IPS-NIHi7 (cell line): ENCODE measurements around the gene LOXL4.

Experiments used
- DNase-seq: peaks from one replicate; pipeline ENCODE4 v3.0.0; 2012; ENCODE audit warnings: mixed read lengths; ENCODE audit errors: extremely low spot score

Gene LOXL4

DNA sequence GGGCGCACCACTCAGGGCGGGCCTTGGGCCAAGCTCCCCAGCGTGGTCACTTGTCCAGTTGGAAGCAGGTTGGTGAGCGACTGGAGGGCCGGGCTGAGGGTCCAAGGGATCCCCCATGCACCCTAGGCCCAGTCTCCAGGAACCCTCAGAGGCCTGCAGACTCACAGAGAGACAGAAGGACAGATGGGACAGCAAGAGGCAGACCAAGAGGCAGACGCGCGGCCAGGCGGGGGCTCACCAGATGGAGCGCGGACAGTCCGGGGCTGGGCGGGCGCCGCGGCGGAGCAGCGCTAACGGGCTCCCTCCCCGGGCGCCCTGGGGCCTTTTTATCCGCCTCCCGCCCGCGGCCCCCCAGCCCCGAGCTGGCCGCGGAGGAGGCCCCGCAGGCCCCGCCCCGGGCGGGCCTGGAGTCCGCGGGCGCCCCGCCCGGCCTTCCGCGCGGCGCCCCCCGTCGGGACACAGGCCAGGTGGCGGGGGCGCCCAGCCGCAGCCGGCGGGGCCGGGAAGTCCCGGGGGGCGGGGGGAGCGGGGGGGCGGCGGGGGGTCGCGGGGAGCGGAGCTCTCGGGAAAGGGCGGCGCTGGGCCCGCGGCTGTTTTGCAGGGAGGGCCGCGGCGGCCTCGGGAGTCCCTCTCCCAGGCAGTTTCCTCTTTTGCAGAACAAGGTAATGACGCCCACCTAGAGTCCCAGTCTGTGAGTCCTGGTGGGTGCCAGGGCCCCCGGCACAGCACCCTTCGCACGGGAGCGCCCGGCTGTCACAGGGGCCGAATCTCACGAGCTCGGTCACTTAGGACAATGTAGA lies at the start of gene LOXL4:
Gene LOXL4 (minus strand): TSS at position 301 of the 800 bp plus-strand sequence. CDS start 5,175 bp downstream, outside the sequence.
- DNase-seq: peak; percentile 56

- no peak for DNase-seq
These were observed 48.7 kb upstream of the LOXL4 start for GRCh38 chr10:98316661-98317060.

DNA sequence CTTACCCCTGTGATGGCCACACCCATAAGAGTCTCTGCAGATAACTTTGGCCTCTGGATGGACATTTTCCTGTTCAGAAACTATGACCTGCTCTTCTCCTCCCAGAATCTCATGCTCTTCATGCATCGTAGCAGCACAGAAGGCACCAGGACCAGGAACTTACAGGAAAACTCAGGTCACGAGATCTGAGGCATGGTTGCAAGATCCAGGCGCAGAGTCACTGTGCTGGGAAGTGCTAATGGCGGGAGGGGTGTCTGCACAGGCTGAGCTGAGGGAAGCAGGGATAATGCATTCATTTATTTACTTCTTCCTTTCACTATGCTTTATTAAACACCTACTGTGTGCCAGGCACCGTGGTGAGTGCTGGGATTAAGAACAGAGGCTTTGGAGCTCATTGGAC lies 48.2 kb upstream of the LOXL4 start:
- DNase-seq: no peak

- no peak for DNase-seq
These were observed 46.7 kb upstream of the LOXL4 start for GRCh38 chr10:98314532-98315284.

- no peak for DNase-seq
These were observed 45.6 kb upstream of the LOXL4 start for GRCh38 chr10:98313598-98313997.

GRCh38 chr10:98312822-98313221 lies 44.8 kb upstream of the LOXL4 start:
- no peak for DNase-seq

DNA sequence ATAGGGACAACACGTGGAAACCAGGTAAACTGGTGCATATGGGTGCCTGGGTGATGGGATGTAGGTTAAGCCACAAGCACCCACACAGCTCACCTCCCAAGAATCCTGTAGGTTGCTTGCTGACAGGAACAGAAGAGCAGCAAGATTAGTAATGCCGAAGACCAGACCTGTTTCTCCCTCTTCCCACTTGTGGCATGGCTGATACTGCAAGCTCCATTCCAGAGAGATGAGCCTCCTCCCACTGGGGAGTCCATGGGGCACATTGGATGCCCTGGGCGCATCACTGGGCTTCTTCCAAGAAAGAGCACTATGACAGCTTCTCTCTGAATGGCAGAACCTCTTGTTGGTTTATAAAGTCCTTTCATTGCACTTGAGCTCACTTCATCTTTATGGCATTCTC lies 44.4 kb upstream of the LOXL4 start:
- no peak for DNase-seq

DNA sequence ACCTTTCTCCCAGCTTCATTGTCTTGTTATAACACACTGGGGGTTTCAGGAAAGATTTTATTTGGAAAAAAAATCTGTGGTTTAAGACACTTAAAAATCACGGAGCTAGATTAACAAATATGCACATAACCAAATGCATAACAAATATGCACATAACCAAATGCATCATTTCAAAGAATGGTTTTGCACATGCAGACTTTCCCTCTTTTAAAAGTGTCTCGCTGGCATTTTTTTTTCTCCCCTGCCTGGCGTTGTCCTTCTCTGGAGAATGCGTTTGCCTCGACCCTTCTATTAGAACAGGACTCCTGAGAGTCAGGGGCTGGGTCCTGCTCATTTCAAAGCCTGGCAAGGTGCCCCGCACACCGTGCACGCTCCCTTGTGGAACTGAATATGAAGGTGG lies 42.7 kb upstream of the LOXL4 start:
- DNase-seq: no peak

GRCh38 chr10:98309366-98310355 lies 41.7 kb upstream of the LOXL4 start:
- DNase-seq: peak; percentile 95

- DNase-seq: peak; percentile 36
These were observed 40.8 kb upstream of the LOXL4 start for GRCh38 chr10:98308669-98309365.

GRCh38 chr10:98307916-98308541 lies 40.0 kb upstream of the LOXL4 start:
- no peak for DNase-seq

DNA sequence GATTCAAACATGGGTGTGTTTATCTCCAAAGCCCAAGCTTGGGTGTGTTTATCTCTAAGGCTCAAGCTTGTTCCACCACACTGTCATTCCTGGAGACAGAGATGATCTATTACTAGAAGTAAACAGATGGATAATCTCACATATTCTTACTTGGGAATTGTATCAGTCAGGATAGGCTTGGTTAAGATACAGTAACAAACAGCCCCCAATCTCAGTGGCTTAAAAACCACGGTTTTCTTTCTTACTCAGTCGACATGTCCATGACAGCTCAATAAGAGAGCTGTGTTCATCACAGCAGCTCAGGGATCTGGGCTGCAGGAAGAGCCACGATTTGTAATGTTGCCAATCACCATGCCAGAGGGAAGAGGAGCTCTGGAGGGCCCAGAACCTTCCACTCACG lies 38.5 kb upstream of the LOXL4 start:
- no peak for DNase-seq

DNA sequence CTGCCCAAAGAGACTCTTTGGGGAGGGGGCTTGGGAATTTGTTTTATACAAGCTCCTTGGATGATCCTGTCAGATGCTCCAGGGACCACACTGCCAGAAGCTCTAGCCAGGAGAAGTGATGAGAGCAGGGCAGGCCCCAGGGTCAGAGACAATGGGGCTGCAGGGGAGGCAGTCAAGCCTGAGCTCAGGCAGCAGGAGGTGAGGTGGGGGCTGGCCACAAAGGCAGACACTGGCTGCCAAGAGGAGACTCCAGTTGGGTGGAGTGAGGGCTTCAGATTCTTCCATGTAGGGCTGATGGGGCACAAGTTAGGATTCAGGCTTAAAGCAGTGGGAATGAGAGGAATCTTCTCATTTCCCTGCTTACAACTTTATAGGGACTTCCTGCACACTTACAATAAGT lies 35.6 kb upstream of the LOXL4 start:
- DNase-seq: no peak

GRCh38 chr10:98302741-98303365 lies 34.9 kb upstream of the LOXL4 start:
- DNase-seq: no peak

DNA sequence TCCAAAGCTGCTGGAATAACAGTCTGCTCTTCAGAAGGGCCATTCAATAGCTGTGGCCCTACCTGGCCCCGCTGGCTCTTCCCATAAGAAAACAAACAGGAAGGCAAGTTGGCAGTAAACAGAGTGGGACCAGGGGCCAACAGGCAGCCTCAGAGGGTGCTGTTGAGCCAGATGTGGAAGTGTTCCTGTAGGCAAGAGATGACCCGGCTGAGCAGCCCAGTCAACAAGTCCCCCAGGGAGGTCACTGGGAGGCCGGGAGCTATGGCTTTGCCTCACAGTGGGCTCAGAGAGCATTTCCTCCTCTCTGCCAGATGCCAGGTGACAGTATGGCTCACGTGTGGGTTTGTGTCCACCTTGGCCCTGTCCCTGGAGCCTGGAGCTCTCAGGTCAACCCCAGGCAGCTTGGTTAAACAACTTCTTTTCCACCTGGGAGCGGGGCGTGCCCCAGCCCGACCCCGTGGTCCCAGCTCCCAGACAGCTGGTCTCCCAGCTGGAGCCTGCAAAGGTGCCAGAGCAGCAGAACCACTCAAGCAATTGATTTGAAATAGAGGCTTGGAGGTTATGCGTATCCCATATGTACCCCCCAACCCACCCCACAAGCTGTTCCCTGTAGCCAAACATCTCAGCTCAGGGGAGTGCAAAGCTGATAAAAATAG lies 33.8 kb upstream of the LOXL4 start:
- DNase-seq: no peak

- DNase-seq: no peak
These were observed 32.7 kb upstream of the LOXL4 start for GRCh38 chr10:98300526-98301229.

- DNase-seq: peak; percentile 78
These were observed 31.3 kb upstream of the LOXL4 start for GRCh38 chr10:98299341-98299740.

DNA sequence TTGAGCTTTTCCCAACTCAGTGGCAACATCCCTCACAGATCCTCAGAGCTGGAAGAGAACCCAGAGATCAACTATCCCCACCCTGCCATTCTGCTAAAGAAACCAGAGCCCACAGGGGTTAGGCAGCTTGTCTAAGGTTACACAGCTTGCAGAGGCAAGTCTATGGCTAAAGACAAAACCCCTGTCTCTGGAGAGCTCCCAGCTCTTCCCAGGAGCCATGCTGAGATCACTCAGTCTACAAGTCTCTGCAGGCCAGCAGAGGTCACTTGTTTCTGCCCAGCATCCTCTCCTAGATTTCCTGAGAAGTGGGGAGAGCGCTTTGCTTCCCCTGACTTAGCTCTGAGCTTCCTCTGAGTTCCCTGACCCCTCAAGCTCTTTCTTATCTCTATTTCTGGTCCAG lies 28.5 kb upstream of the LOXL4 start:
- DNase-seq: peak; percentile 35

DNA sequence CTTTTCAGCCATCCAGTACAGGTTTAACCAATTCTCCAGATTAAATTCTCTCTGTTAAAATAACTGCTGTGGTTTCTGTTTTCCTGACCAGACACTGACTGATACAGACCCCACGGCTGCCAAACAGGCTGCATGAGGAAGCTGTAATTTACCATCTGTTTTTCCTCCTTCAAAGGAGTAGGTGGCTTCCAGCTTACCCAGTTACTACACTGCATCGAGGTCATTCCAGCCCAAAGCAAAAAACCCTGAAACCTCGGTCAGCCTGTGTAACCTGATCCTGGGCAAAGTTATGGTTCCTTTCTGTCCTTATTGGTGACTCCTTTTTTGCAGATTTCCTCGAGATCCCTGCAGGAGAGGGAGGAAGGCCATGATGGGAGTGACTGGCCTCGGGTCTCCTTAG lies 27.9 kb upstream of the LOXL4 start:
- peak; percentile 33 for DNase-seq
